Esophagus muscularis mucosa (tissue), 4 donors: ENCODE measurements around the gene CIB1. TPM values are rescaled to one million over a fixed set of nuclear protein-coding genes. Genes with fewer than 3 reads are reported as not detected.

ENCODE experiments used
- DNase-seq: peaks from one replicate; pipeline ENCODE4 v3.0.0-alpha.2; 2017; ENCODE audit errors: extremely low spot score
- H3K27ac ChIP-seq, 4 donors: fragments of 200-600 bp; sonication (generic); replicated peaks in 1 of 4; 1 replicate in 3 of 4; 2 replicates in 1 of 4; pipeline ENCODE4 v1.5.1; 2016 to 2019; ENCODE audit warnings: mild to moderate bottlenecking in 1 of 4
- H3K27me3 ChIP-seq, 4 donors: fragments of 200-600 bp; sonication (generic); one replicate each; pipeline versions ENCODE4 v1.5.1 to v1.6.0; 2016 to 2019
- H3K36me3 ChIP-seq, 4 donors: fragments of 200-600 bp; sonication (generic); one replicate each; pipeline ENCODE4 v1.5.1; 2016 to 2019
- H3K4me1 ChIP-seq, 4 donors: fragments of 200-600 bp; sonication (generic); one replicate each; pipeline ENCODE4 v1.5.1; 2016 to 2019
- H3K4me3 ChIP-seq, 4 donors: fragments of 200-600 bp; sonication (generic); 1 replicate in 2 of 4; 2 replicates in 2 of 4; pipeline ENCODE4 v1.5.1; 2016 to 2019; ENCODE audit warnings: mild to moderate bottlenecking in 4 of 4, moderate library complexity in 1 of 4
- H3K9me3 ChIP-seq, 4 donors: fragments of 200-600 bp; sonication (generic); 1 replicate in 3 of 4; 2 replicates in 1 of 4; pipeline ENCODE4 v1.5.1; 2016 to 2019
- EP300 ChIP-seq: sonication (generic); formaldehyde crosslinking; IDR thresholded peaks from one replicate; pipeline ENCODE4 v1.6.1; 2017; ENCODE audit warnings: antibody characterized with exemption
- POLR2A ChIP-seq: fragments of 450-650 bp; IDR thresholded peaks from one replicate; pipeline ENCODE4 v1.6.1; 2017; ENCODE audit warnings: antibody characterized with exemption, moderate library complexity, mild to moderate bottlenecking, low read depth
- POLR2AphosphoS5 ChIP-seq, 2 donors: sonication (generic); formaldehyde crosslinking; IDR thresholded peaks; one replicate each; pipeline ENCODE4 v1.6.1; 2017; ENCODE audit warnings: antibody characterized with exemption in 2 of 2
- WGBS: methylation state at CpG from one replicate; pipeline ENCODE4 v1.1.5; 2018; 5-methylcytosine and 5-hydroxymethylcytosine counted together
- intact Hi-C: fragments of 100-400 bp; cut with DNase I; formaldehyde crosslinking; loops from one replicate; pipeline ENCODE4 v1.15.1; 2023
- total RNA-seq, 4 donors: library from RNA; depleted of rRNA; stranded (reverse); fragments of >200 nt; gene quantifications; one replicate each; pipeline versions ENCODE4 v1.1.0 to v1.2.1, GENCODE V29; 2016
- TF ChIP-seq, protein P1 (sequence below), 3 experiments: fragments of 200-600 bp in 2 of 3; fragments of 450-650 bp in 1 of 3; sonication (generic) in 2 of 3; IDR thresholded peaks; one replicate each; pipeline ENCODE4 v1.5.1; 2017 to 2019; ENCODE audit warnings: antibody characterized with exemption in 3 of 3, mild to moderate bottlenecking in 2 of 3, moderate library complexity in 1 of 3

CIB1 gene
- total RNA-seq, 4 donors from 2014 or later, result 27.2 to 49.0 (median 33.8) TPM

DNA sequence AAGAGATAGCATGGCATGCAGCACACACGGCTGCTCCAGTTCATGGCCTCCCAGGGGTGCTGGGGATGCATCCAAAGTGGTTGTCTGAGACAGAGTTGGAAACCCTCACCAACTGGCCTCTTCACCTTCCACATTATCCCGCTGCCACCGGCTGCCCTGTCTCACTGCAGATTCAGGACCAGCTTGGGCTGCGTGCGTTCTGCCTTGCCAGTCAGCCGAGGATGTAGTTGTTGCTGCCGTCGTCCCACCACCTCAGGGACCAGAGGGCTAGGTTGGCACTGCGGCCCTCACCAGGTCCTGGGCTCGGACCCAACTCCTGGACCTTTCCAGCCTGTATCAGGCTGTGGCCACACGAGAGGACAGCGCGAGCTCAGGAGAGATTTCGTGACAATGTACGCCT, 4.8 kb downstream of the CIB1 start:
- H3K9me3 ChIP-seq, result no peaks in the 10 kb centered on the region
- H3K4me3 ChIP-seq, result no peak overlapping the region
- intact Hi-C loops, result no loop called here
- DNase-seq, result no peak
- H3K4me1 ChIP-seq, result peaks cover 35 to 69% (median 54%) of the 10 kb centered on the region in 4 donors
- WGBS, result 85% methylated on average over 11 of the region's 15 CpGs
- peaks cover 39 to 78% (median 72%) of the 10 kb centered on the region in 4 donors for H3K36me3 ChIP-seq
- TF ChIP-seq EP300, result no peak
- no peak for TF ChIP-seq POLR2AphosphoS5 (IDR thresholded peaks at IDR 0.05)
- peak overlapping the region; percentile 17 to 97 (median 58) for H3K27ac ChIP-seq
- no peaks in the 10 kb centered on the region for H3K27me3 ChIP-seq

DNA sequence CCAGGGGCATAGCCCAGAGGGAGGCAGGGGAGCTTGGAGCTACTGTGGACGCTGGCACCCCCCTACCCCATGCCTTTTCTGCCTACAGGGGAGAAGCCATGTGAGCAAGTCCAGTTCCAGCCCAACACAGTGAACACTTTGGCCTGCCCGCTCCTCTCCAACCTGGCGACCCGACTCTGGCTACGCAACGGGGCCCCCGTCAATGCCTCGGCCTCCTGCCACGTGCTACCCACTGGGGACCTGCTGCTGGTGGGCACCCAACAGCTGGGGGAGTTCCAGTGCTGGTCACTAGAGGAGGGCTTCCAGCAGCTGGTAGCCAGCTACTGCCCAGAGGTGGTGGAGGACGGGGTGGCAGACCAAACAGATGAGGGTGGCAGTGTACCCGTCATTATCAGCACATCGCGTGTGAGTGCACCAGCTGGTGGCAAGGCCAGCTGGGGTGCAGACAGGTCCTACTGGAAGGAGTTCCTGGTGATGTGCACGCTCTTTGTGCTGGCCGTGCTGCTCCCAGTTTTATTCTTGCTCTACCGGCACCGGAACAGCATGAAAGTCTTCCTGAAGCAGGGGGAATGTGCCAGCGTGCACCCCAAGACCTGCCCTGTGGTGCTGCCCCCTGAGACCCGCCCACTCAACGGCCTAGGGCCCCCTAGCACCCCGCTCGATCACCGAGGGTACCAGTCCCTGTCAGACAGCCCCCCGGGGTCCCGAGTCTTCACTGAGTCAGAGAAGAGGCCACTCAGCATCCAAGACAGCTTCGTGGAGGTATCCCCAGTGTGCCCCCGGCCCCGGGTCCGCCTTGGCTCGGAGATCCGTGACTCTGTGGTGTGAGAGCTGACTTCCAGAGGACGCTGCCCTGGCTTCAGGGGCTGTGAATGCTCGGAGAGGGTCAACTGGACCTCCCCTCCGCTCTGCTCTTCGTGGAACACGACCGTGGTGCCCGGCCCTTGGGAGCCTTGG, 5.6 kb downstream of the CIB1 start:
- H3K36me3 ChIP-seq, result peaks cover 47 to 87% (median 81%) of the 10 kb centered on the region in 4 donors
- H3K27ac ChIP-seq, result peak overlapping the region; percentile 17 to 97 (median 58)
- TF ChIP-seq POLR2A (no peak), EP300 (no peak), POLR2AphosphoS5 (IDR thresholded peaks at IDR 0.05) (no peak)
- TF ChIP-seq, protein P1, sequence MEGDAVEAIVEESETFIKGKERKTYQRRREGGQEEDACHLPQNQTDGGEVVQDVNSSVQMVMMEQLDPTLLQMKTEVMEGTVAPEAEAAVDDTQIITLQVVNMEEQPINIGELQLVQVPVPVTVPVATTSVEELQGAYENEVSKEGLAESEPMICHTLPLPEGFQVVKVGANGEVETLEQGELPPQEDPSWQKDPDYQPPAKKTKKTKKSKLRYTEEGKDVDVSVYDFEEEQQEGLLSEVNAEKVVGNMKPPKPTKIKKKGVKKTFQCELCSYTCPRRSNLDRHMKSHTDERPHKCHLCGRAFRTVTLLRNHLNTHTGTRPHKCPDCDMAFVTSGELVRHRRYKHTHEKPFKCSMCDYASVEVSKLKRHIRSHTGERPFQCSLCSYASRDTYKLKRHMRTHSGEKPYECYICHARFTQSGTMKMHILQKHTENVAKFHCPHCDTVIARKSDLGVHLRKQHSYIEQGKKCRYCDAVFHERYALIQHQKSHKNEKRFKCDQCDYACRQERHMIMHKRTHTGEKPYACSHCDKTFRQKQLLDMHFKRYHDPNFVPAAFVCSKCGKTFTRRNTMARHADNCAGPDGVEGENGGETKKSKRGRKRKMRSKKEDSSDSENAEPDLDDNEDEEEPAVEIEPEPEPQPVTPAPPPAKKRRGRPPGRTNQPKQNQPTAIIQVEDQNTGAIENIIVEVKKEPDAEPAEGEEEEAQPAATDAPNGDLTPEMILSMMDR (IDR thresholded peaks at IDR 0.05), result no peak
- peaks cover 35 to 67% (median 52%) of the 10 kb centered on the region in 4 donors for H3K4me1 ChIP-seq
- WGBS, result 89% methylated on average over 25 of the region's 38 CpGs
- no peak for DNase-seq
- intact Hi-C loops, result no loop called here
- no peaks in the 10 kb centered on the region for H3K27me3 ChIP-seq
- no peaks in the 10 kb centered on the region for H3K9me3 ChIP-seq
- no peak overlapping the region for H3K4me3 ChIP-seq

DNA sequence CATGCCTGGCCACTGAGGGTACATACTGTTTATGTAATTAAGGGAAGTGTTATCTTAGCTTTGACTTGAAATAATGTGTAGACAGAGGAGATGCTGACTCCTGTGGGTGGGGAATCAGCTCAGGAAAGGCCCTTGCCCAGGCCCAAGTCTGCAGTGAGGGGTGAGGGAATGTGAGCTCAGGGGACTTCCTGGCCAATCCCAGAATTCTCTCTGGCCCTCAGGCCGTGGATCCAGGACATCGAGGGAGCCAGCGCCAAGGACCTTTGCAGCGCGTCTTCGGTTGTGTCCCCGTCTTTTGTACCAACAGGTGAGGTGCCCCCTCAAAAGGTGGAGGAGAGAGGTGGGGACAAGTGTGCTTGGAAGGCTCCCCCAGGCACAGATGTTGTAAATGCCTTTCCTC, 6.4 kb downstream of the CIB1 start:
- WGBS, result 93% methylated on average over 7 of the region's 7 CpGs
- intact Hi-C loops, result no loop called here
- no peak for TF ChIP-seq POLR2AphosphoS5 (IDR thresholded peaks at IDR 0.05)
- no peak for TF ChIP-seq POLR2A
- TF ChIP-seq, protein P1 (IDR thresholded peaks at IDR 0.05), result no peak
- no peak for TF ChIP-seq EP300
- Histone ChIP-seq H3K4me1 (peaks cover 27 to 59% (median 44%) of the 10 kb centered on the region in 4 donors), H3K27me3 (no peaks in the 10 kb centered on the region), H3K36me3 (peaks cover 47 to 93% (median 88%) of the 10 kb centered on the region in 4 donors), H3K4me3 (no peak overlapping the region), H3K9me3 (no peaks in the 10 kb centered on the region), H3K27ac (peak overlapping the region in 2 of 4 donors; percentile 62 to 97)
- no peak for DNase-seq

DNA sequence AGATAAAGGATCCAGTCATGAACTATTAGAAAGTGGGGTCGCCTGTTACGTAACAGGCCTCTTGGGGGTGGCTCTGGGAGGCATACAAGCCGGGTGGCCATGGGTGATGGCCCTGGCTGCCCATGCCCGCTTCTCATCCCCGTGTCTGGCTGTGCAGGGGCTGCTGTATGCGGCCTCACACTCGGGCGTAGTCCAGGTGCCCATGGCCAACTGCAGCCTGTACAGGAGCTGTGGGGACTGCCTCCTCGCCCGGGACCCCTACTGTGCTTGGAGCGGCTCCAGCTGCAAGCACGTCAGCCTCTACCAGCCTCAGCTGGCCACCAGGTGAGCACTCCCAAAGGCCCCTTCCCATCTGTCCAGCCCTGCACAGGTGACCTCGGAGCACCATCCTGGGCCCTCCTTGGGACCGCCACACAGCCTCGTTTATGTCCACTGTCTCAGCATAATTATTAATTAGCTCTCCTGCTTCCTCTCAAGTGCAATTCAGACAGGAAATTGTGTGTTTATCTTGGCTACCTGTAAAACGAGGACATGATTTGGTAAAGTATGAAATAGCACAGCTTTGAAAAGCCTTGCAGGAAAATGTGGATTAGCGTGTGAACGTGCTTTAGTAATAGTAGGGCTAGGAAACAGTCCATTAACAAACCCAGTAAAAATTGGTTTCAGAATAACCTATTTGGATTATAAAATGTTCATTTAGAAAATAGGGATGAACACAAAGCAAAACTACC, 8.1 kb downstream of the CIB1 start:
- Histone ChIP-seq H3K27me3 (no peaks in the 10 kb centered on the region), H3K4me1 (peaks cover 22 to 54% (median 38%) of the 10 kb centered on the region in 4 donors), H3K4me3 (no peak overlapping the region), H3K36me3 (peaks cover 47 to 97% (median 89%) of the 10 kb centered on the region in 4 donors), H3K27ac (no peak overlapping the region), H3K9me3 (no peaks in the 10 kb centered on the region)
- intact Hi-C loops, result no loop called here
- no peak for TF ChIP-seq POLR2A
- TF ChIP-seq, protein P1 (IDR thresholded peaks at IDR 0.05), result no peak
- TF ChIP-seq EP300, result no peak
- DNase-seq, result no peak
- 86% methylated on average over 16 of the region's 18 CpGs for WGBS

DNA sequence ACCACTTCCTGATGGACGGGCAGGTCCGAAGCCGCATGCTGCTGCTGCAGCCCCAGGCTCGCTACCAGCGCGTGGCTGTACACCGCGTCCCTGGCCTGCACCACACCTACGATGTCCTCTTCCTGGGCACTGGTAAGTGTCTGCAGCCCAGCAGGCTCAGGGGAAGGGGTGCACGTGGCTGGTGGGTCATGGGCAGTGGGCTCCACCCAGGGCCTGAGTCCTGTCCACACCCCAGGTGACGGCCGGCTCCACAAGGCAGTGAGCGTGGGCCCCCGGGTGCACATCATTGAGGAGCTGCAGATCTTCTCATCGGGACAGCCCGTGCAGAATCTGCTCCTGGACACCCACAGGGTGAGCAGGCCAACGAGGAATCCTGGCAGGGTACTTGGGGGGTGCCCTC, 8.7 kb downstream of the CIB1 start:
- peaks cover 47 to 93% (median 83%) of the 10 kb centered on the region in 4 donors for H3K36me3 ChIP-seq
- H3K27ac ChIP-seq, result no peak overlapping the region
- H3K4me1 ChIP-seq, result peaks cover 16 to 52% (median 36%) of the 10 kb centered on the region in 4 donors
- H3K27me3 ChIP-seq, result no peaks in the 10 kb centered on the region
- TF ChIP-seq, protein P1 (IDR thresholded peaks at IDR 0.05), result no peak
- TF ChIP-seq POLR2A (no peak), POLR2AphosphoS5 (IDR thresholded peaks at IDR 0.05) (no peak), EP300 (no peak)
- no peak overlapping the region for H3K4me3 ChIP-seq
- no peaks in the 10 kb centered on the region for H3K9me3 ChIP-seq
- WGBS, result 91% methylated on average over 16 of the region's 17 CpGs
- no peak for DNase-seq
- intact Hi-C loops, result no loop called here
